PFSK-1 (cell line): ENCODE data around the gene XPO1.

Experiments
- FOXP2 ChIP-seq: optimal IDR thresholded peaks from 2 replicates; pipeline ENCODE3; 2011; ENCODE audit warnings: borderline replicate concordance, control low read depth, inconsistent platforms; ENCODE audit not compliant: insufficient read depth; ENCODE audit errors: extremely low read length, extremely low read depth
- POLR2AphosphoS5 ChIP-seq: IDR thresholded peaks from 2 replicates; pipeline ENCODE4 v1.6.1; 2012; ENCODE audit warnings: low read depth, mild to moderate bottlenecking, control low read depth, low read length, moderate library complexity
- SIN3A ChIP-seq: IDR thresholded peaks from 2 replicates; pipeline ENCODE4 v1.6.1; 2012; ENCODE audit warnings: mild to moderate bottlenecking, low read length, moderate library complexity, borderline replicate concordance; ENCODE audit not compliant: insufficient read depth
- TF ChIP-seq, protein P1 (sequence below), 2 experiments: IDR thresholded peaks; 2 replicates each; pipeline versions ENCODE4 v1.6.1 to v1.8.0; 2011 to 2012; ENCODE audit warnings: low read depth in 2 of 2, low read length in 2 of 2, control low read depth in 1 of 2, inconsistent platforms in 1 of 2, mild to moderate bottlenecking in 1 of 2, moderate library complexity in 1 of 2; ENCODE audit not compliant: insufficient read depth in 1 of 2

DNA sequence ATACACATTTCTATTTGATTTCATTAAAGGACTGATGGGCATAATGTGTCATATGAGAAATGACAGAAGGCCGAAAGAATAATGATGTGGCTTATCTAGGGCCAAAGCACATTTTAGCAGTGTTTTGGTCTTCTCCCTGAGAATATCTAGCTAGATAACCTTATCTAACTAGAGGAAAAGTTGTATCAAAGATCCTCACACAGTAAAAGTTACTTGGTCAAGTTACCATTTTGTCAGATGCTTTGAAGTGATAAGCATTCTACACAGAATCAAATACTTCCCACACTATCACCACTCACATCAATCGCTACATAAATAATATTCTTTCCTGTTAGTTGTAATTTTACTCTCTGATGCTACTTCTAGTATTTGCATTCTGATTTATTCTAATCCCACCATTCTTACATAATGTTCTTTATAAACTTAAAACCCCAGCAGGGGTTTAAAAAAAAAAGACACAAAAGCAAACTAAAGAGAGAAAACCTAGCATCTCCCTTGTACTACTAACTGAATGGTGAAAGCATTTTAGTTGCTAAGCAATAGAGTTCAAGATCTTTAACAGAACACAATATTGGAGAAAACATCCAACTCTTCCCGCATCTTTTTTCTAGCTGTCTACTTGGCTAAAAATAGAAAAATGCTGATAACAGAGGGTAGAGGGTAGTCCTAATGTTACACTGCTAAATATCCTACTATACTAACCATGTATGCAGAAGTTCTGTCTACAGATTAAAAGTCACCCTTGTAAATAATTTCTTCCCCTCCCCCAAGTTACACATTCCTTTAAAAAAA is 8.0 kb downstream of the XPO1 start:
- TF ChIP-seq, protein P1, sequence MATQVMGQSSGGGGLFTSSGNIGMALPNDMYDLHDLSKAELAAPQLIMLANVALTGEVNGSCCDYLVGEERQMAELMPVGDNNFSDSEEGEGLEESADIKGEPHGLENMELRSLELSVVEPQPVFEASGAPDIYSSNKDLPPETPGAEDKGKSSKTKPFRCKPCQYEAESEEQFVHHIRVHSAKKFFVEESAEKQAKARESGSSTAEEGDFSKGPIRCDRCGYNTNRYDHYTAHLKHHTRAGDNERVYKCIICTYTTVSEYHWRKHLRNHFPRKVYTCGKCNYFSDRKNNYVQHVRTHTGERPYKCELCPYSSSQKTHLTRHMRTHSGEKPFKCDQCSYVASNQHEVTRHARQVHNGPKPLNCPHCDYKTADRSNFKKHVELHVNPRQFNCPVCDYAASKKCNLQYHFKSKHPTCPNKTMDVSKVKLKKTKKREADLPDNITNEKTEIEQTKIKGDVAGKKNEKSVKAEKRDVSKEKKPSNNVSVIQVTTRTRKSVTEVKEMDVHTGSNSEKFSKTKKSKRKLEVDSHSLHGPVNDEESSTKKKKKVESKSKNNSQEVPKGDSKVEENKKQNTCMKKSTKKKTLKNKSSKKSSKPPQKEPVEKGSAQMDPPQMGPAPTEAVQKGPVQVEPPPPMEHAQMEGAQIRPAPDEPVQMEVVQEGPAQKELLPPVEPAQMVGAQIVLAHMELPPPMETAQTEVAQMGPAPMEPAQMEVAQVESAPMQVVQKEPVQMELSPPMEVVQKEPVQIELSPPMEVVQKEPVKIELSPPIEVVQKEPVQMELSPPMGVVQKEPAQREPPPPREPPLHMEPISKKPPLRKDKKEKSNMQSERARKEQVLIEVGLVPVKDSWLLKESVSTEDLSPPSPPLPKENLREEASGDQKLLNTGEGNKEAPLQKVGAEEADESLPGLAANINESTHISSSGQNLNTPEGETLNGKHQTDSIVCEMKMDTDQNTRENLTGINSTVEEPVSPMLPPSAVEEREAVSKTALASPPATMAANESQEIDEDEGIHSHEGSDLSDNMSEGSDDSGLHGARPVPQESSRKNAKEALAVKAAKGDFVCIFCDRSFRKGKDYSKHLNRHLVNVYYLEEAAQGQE (IDR thresholded peaks at IDR 0.05; ENCODE audit: insufficient read depth in 1 of 2, low read depth in 2 of 2, low read length in 2 of 2) = no peak
- TF ChIP-seq POLR2AphosphoS5 (no peak), FOXP2 (no peak), SIN3A (no peak)
